K562 (cell line): Measurements from ENCODE around the gene LDLR. TPM values are rescaled to one million over a fixed set of nuclear protein-coding genes. Genes with fewer than 3 reads are reported as not detected.

Source experiments
- BACH1 ChIP-seq: fragments of 200-800 bp; sonication (Bioruptor generic); IDR thresholded peaks from 2 replicates; pipeline ENCODE4 v1.6.1; 2016; ENCODE audit warnings: missing genetic modification characterization, missing compliant biosample characterization
- GABPB1 ChIP-seq: sonication (generic); formaldehyde crosslinking; IDR thresholded peaks from 2 replicates; pipeline ENCODE4 v1.8.0; 2022; ENCODE audit warnings: mild to moderate bottlenecking, missing genetic modification reagents
- PBX2 ChIP-seq, 2 experiments: IDR thresholded peaks in 1 of 2; conservative IDR thresholded peaks in 1 of 2; 2 replicates each; pipeline ENCODE4 v1.6.1; 2016; ENCODE audit warnings: low read depth in 2 of 2, mild to moderate bottlenecking in 1 of 2, missing compliant biosample characterization in 1 of 2, missing genetic modification characterization in 1 of 2, moderate library complexity in 1 of 2
- THAP12 ChIP-seq: fragments of 250-450 bp; sonication (Bioruptor Pico); IDR thresholded peaks from 2 replicates; pipeline ENCODE4 v1.9.0; 2021; ENCODE audit warnings: mild to moderate bottlenecking, inconsistent platforms
- polyA plus RNA-seq, 8 experiments: library from polyadenylated mRNA; depleted of rRNA in 4 of 8; stranded (reverse) in 5 of 8; unstranded in 3 of 8; fragments of >200 nt; fragmentation: Nextera tagmentation in 2 of 8; fragmentation: Illumina TruSeq in 1 of 8; extraction: Ambion mirVana in 2 of 8; extraction: Trizol in 1 of 8; gene quantifications; 2 replicates each; pipeline versions ENCODE4 v1.2.1 to v1.2.3, GENCODE V29; 2011 to 2014; ENCODE audit warnings: inconsistent platforms in 1 of 8, missing spikeins in 1 of 8
- total RNA-seq, 7 experiments: library from RNA; depleted of rRNA in 6 of 7; stranded (reverse); fragments of >200 nt in 6 of 7; fragmentation: Illumina TruSeq in 2 of 7; extraction: Trizol in 2 of 7; gene quantifications; 2 replicates each; pipeline versions ENCODE4 v1.2.1 to v1.2.3, GENCODE V29; 2011 to 2021; ENCODE audit warnings: low replicate concordance in 1 of 7
- TF ChIP-seq, protein P1 (sequence below): fragments of 450-650 bp; IDR thresholded peaks from 2 replicates; pipeline ENCODE4 v1.6.1; 2018; ENCODE audit not compliant: partially characterized antibody

LDLR gene
- total and polyA plus RNA-seq, 9 of the 15 experiments (the other 6 are each of a cell fraction or from before 2014, with no cell fraction given): 19.9 to 114 (median 56.3) TPM

GRCh38 chr19:11164296-11164695, 75.0 kb downstream of the LDLR start (continued):
- TF ChIP-seq, protein P1, sequence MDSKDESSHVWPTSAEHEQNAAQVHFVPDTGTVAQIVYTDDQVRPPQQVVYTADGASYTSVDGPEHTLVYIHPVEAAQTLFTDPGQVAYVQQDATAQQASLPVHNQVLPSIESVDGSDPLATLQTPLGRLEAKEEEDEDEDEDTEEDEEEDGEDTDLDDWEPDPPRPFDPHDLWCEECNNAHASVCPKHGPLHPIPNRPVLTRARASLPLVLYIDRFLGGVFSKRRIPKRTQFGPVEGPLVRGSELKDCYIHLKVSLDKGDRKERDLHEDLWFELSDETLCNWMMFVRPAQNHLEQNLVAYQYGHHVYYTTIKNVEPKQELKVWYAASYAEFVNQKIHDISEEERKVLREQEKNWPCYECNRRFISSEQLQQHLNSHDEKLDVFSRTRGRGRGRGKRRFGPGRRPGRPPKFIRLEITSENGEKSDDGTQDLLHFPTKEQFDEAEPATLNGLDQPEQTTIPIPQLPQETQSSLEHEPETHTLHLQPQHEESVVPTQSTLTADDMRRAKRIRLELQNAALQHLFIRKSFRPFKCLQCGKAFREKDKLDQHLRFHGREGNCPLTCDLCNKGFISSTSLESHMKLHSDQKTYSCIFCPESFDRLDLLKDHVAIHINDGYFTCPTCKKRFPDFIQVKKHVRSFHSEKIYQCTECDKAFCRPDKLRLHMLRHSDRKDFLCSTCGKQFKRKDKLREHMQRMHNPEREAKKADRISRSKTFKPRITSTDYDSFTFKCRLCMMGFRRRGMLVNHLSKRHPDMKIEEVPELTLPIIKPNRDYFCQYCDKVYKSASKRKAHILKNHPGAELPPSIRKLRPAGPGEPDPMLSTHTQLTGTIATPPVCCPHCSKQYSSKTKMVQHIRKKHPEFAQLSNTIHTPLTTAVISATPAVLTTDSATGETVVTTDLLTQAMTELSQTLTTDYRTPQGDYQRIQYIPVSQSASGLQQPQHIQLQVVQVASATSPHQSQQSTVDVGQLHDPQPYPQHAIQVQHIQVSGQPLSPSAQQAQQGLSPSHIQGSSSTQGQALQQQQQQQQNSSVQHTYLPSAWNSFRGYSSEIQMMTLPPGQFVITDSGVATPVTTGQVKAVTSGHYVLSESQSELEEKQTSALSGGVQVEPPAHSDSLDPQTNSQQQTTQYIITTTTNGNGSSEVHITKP: no peak
- TF ChIP-seq BACH1 (tag) (no peak), PBX2 (CRISPR knock-in tag; IDR thresholded peaks at IDR 0.05; ENCODE audit: low read depth) (no peak), PBX2 (tag; conservative IDR thresholded peaks at IDR 0.05; ENCODE audit: low read depth) (no peak), GABPB1 (CRISPR knock-in tag) (no peak), THAP12 (CRISPR knock-in tag) (no peak)
